Naive B cell (primary cell): ENCODE measurements around the gene ASB2. TPM values are rescaled to one million over a fixed set of nuclear protein-coding genes. Genes with fewer than 3 reads are reported as not detected.
A peak's percentile ranks its signal among the peaks of the same experiment; 100 is the strongest.

Experiments used
- ATAC-seq, 2 donors: fragments of 150-1000 bp; cut with Tn5 transposase; 2 replicates each; pipeline ENCODE4 v1.10.0; 2021; ENCODE audit warnings: low read depth in 2 of 2, mild to moderate bottlenecking in 2 of 2, moderate library complexity in 2 of 2
- DNase-seq: peaks from one replicate; pipeline ENCODE4 v3.0.0; 2022
- H3K27ac Mint-ChIP-seq, 6 donors: one replicate each; pipeline ENCODE4 v1.8.0; 2020 to 2022; ENCODE audit warnings: mild to moderate bottlenecking in 6 of 6, mixed read lengths in 6 of 6, moderate library complexity in 5 of 6, inconsistent platforms in 2 of 6
- H3K27me3 Mint-ChIP-seq, 3 donors: one replicate each; pipeline ENCODE4 v1.8.0; 2021 to 2022; ENCODE audit warnings: mixed read lengths in 3 of 3, mild to moderate bottlenecking in 1 of 3
- H3K36me3 Mint-ChIP-seq, 2 donors: one replicate each; pipeline ENCODE4 v1.8.0; 2020 to 2022; ENCODE audit warnings: mixed read lengths in 2 of 2, inconsistent platforms in 1 of 2, mild to moderate bottlenecking in 1 of 2
- H3K4me1 Mint-ChIP-seq, 3 donors: one replicate each; pipeline ENCODE4 v1.8.0; 2020 to 2022; ENCODE audit warnings: mixed read lengths in 3 of 3, inconsistent platforms in 1 of 3, mild to moderate bottlenecking in 1 of 3, moderate library complexity in 1 of 3
- H3K4me3 Mint-ChIP-seq, 8 donors: one replicate each; pipeline ENCODE4 v1.8.0; 2020 to 2022; ENCODE audit warnings: mild to moderate bottlenecking in 8 of 8, mixed read lengths in 8 of 8, moderate library complexity in 8 of 8, inconsistent platforms in 2 of 8
- H3K9me3 Mint-ChIP-seq, 7 donors: one replicate each; pipeline ENCODE4 v1.8.0; 2020 to 2022; ENCODE audit warnings: mixed read lengths in 7 of 7, mild to moderate bottlenecking in 5 of 7, inconsistent platforms in 2 of 7, moderate library complexity in 1 of 7
- polyA plus RNA-seq, 6 donors: library from polyadenylated mRNA; unstranded; fragments of 300-500 nt; fragmentation: Illumina TruSeq; gene quantifications; one replicate each; pipeline ENCODE4 v1.2.3, GENCODE V29; 2021; ENCODE audit warnings: low read depth in 6 of 6

ASB2 gene
- polyA plus RNA-seq, 6 donors from 2014 or later, result 0.18 to 0.62 (median 0.29) TPM; not detected in 3

GRCh38 chr14:93984070-93984469 is 7.7 kb upstream of the ASB2 start:
- Mint-ChIP-seq H3K4me1 (peaks cover 0 to 8% (median 2%) of the 10 kb centered on the region in 3 donors), H3K9me3 (peaks cover 0 to 5% (median 0%) of the 10 kb centered on the region in 7 donors), H3K27me3 (peaks cover 48 to 73% (median 51%) of the 10 kb centered on the region in 3 donors), H3K27ac (no peak overlapping the region), H3K4me3 (no peak overlapping the region), H3K36me3 (no peaks in the 10 kb centered on the region)
- DNase-seq (no peak), ATAC-seq (no peak)

- ATAC-seq (no peak), DNase-seq (no peak)
- Mint-ChIP-seq H3K27me3 (peaks cover 42 to 67% (median 54%) of the 10 kb centered on the region in 3 donors), H3K4me1 (peaks cover 6 to 24% (median 17%) of the 10 kb centered on the region in 3 donors), H3K27ac (no peak overlapping the region), H3K36me3 (peaks cover 0 to 5% of the 10 kb centered on the region in 2 donors), H3K4me3 (no peak overlapping the region), H3K9me3 (peaks cover 0 to 17% (median 9%) of the 10 kb centered on the region in 7 donors)
Observed at GRCh38 chr14:93982230-93983007, 6.0 kb upstream of the ASB2 start.

- ATAC-seq, result no peak
- H3K27me3 Mint-ChIP-seq, result peaks cover 49 to 67% (median 51%) of the 10 kb centered on the region in 3 donors
Observed at GRCh38 chr14:93981316-93982229, 5.2 kb upstream of the ASB2 start.

GRCh38 chr14:93980456-93981201 is 4.3 kb upstream of the ASB2 start:
- peaks cover 0 to 21% of the 10 kb centered on the region in 2 donors for H3K36me3 Mint-ChIP-seq
- peaks cover 3 to 26% (median 16%) of the 10 kb centered on the region in 7 donors for H3K9me3 Mint-ChIP-seq
- peak overlapping the region in 2 of 6 donors; percentile 56 to 80 for H3K27ac Mint-ChIP-seq
- ATAC-seq (no peak), DNase-seq (no peak)
- peaks cover 53 to 72% (median 55%) of the 10 kb centered on the region in 3 donors for H3K27me3 Mint-ChIP-seq
- no peak overlapping the region for H3K4me3 Mint-ChIP-seq
- peaks cover 16 to 41% (median 25%) of the 10 kb centered on the region in 3 donors for H3K4me1 Mint-ChIP-seq

More at GRCh38 chr14:93981316-93982229, 5.2 kb upstream of the ASB2 start:
- Mint-ChIP-seq H3K4me1 (peaks cover 11 to 32% (median 23%) of the 10 kb centered on the region in 3 donors), H3K4me3 (no peak overlapping the region), H3K9me3 (peaks cover 3 to 23% (median 14%) of the 10 kb centered on the region in 7 donors), H3K36me3 (peaks cover 0 to 13% of the 10 kb centered on the region in 2 donors), H3K27ac (peak overlapping the region in 1 of 6 donors; percentile 78)
- DNase-seq, result no peak

GRCh38 chr14:93978735-93979134 is 2.4 kb upstream of the ASB2 start:
- DNase-seq (no peak), ATAC-seq (no peak)
- Mint-ChIP-seq H3K27me3 (peaks cover 40 to 69% (median 55%) of the 10 kb centered on the region in 3 donors), H3K36me3 (peaks cover 0 to 24% of the 10 kb centered on the region in 2 donors), H3K27ac (peak overlapping the region in 1 of 6 donors; percentile 83), H3K4me3 (peak overlapping the region in 2 of 8 donors; percentile 16 to 84), H3K4me1 (peaks cover 18 to 44% (median 25%) of the 10 kb centered on the region in 3 donors), H3K9me3 (peaks cover 3 to 26% (median 16%) of the 10 kb centered on the region in 7 donors)

GRCh38 chr14:93977790-93978581 is 1.6 kb upstream of the ASB2 start:
- H3K9me3 Mint-ChIP-seq, result peaks cover 3 to 26% (median 16%) of the 10 kb centered on the region in 7 donors
- ATAC-seq (peak; percentile 95 to 97), DNase-seq (peak; percentile 72)
- H3K27me3 Mint-ChIP-seq, result peaks cover 40 to 69% (median 63%) of the 10 kb centered on the region in 3 donors
- H3K4me3 Mint-ChIP-seq, result peak overlapping the region in 4 of 8 donors; percentile 16 to 84 (median 34)
- H3K27ac Mint-ChIP-seq, result peak overlapping the region in 2 of 6 donors; percentile 54 to 83
- H3K4me1 Mint-ChIP-seq, result peaks cover 18 to 44% (median 25%) of the 10 kb centered on the region in 3 donors
- H3K36me3 Mint-ChIP-seq, result peaks cover 0 to 24% of the 10 kb centered on the region in 2 donors

GRCh38 chr14:93977171-93977570 is 801 bp upstream of the ASB2 start:
- Mint-ChIP-seq H3K27ac (peak overlapping the region in 3 of 6 donors; percentile 21 to 75 (median 31)), H3K4me3 (peak overlapping the region in 1 of 8 donors; percentile 68), H3K27me3 (peaks cover 38 to 70% (median 62%) of the 10 kb centered on the region in 3 donors), H3K4me1 (peaks cover 18 to 44% (median 25%) of the 10 kb centered on the region in 3 donors), H3K9me3 (peaks cover 3 to 26% (median 16%) of the 10 kb centered on the region in 7 donors), H3K36me3 (peaks cover 0 to 24% of the 10 kb centered on the region in 2 donors)
- no peak for DNase-seq
- ATAC-seq, result no peak

GRCh38 chr14:93975791-93976476 is 436 bp downstream of the ASB2 start:
- no peak for DNase-seq
- Mint-ChIP-seq H3K27me3 (peaks cover 34 to 60% (median 50%) of the 10 kb centered on the region in 3 donors), H3K4me3 (peak overlapping the region in 2 of 8 donors; percentile 31 to 62)

GRCh38 chr14:93974833-93975232 is 1.5 kb downstream of the ASB2 start:
- Mint-ChIP-seq H3K4me1 (peaks cover 32 to 59% (median 43%) of the 10 kb centered on the region in 3 donors), H3K4me3 (peak overlapping the region in 1 of 8 donors; percentile 44), H3K27me3 (peaks cover 25 to 54% (median 41%) of the 10 kb centered on the region in 3 donors), H3K27ac (no peak overlapping the region), H3K9me3 (peaks cover 3 to 26% (median 16%) of the 10 kb centered on the region in 7 donors), H3K36me3 (peaks cover 0 to 24% of the 10 kb centered on the region in 2 donors)
- ATAC-seq, result no peak
- DNase-seq, result no peak

More at GRCh38 chr14:93975791-93976476, 436 bp downstream of the ASB2 start:
- Mint-ChIP-seq H3K4me1 (peaks cover 24 to 52% (median 32%) of the 10 kb centered on the region in 3 donors), H3K27ac (no peak overlapping the region), H3K9me3 (peaks cover 3 to 26% (median 16%) of the 10 kb centered on the region in 7 donors), H3K36me3 (peaks cover 0 to 24% of the 10 kb centered on the region in 2 donors)
- no peak for ATAC-seq

GRCh38 chr14:93974299-93974698 is 2.1 kb downstream of the ASB2 start:
- Mint-ChIP-seq H3K4me3 (no peak overlapping the region), H3K4me1 (peaks cover 33 to 63% (median 47%) of the 10 kb centered on the region in 3 donors), H3K27ac (no peak overlapping the region), H3K9me3 (peaks cover 3 to 26% (median 16%) of the 10 kb centered on the region in 7 donors), H3K27me3 (peaks cover 22 to 54% (median 41%) of the 10 kb centered on the region in 3 donors), H3K36me3 (peaks cover 0 to 24% of the 10 kb centered on the region in 2 donors)
- ATAC-seq (no peak), DNase-seq (no peak)

GRCh38 chr14:93973607-93974006 is 2.8 kb downstream of the ASB2 start:
- ATAC-seq, result no peak
- peaks cover 3 to 25% (median 14%) of the 10 kb centered on the region in 7 donors for H3K9me3 Mint-ChIP-seq
- DNase-seq, result no peak
- peaks cover 0 to 24% of the 10 kb centered on the region in 2 donors for H3K36me3 Mint-ChIP-seq
- no peak overlapping the region for H3K27ac Mint-ChIP-seq
- H3K27me3 Mint-ChIP-seq, result peaks cover 21 to 54% (median 41%) of the 10 kb centered on the region in 3 donors
- no peak overlapping the region for H3K4me3 Mint-ChIP-seq
- H3K4me1 Mint-ChIP-seq, result peaks cover 40 to 63% (median 47%) of the 10 kb centered on the region in 3 donors
